K562 (cell line): ENCODE results near the gene BLTP2. TPM values are rescaled to one million over a fixed set of nuclear protein-coding genes. Genes with fewer than 3 reads are reported as not detected.

Experiments used
- AFF4 ChIP-seq: sonication (generic); formaldehyde crosslinking; IDR thresholded peaks from 2 replicates; pipeline ENCODE4 v1.8.0; 2023; ENCODE audit warnings: mild to moderate bottlenecking, missing genetic modification reagents
- MEF2D ChIP-seq: conservative IDR thresholded peaks from 2 replicates; pipeline ENCODE4 v1.6.1; 2016; ENCODE audit warnings: low read depth, missing genetic modification characterization, missing compliant biosample characterization
- OTX1 ChIP-seq: fragments of 450-650 bp; formaldehyde crosslinking; IDR thresholded peaks from 2 replicates; pipeline ENCODE4 v1.4.0; 2022; ENCODE audit warnings: mild to moderate bottlenecking
- PTTG1 ChIP-seq: fragments of 450-650 bp; IDR thresholded peaks from 2 replicates; pipeline ENCODE4 v1.6.1; 2016; ENCODE audit warnings: low read depth, mild to moderate bottlenecking, missing genetic modification characterization, missing compliant biosample characterization
- RBM15 ChIP-seq: fragments of 200-400 bp; formaldehyde crosslinking; IDR thresholded peaks from 2 replicates; pipeline ENCODE4 v1.6.1; 2018; ENCODE audit warnings: mild to moderate bottlenecking, low read length, moderate library complexity; ENCODE audit not compliant: insufficient read depth
- RBM39 ChIP-seq: fragments of 200-400 bp; formaldehyde crosslinking; optimal IDR thresholded peaks from 2 replicates; pipeline ENCODE3; 2018; ENCODE audit warnings: low read depth, low read length
- THRAP3 ChIP-seq: fragments of 450-650 bp; IDR thresholded peaks from 2 replicates; pipeline ENCODE4 v1.6.1; 2016; ENCODE audit warnings: mild to moderate bottlenecking, inconsistent platforms, borderline replicate concordance
- TRIM28 ChIP-seq: fragments of 450-650 bp; IDR thresholded peaks from 2 replicates; pipeline ENCODE4 v1.6.1; 2017
- ZFP36 ChIP-seq: fragments of 150-350 bp; IDR thresholded peaks from 2 replicates; pipeline ENCODE4 v1.6.1; 2018; ENCODE audit warnings: low read length, low read depth; ENCODE audit not compliant: partially characterized antibody
- ZNF639 ChIP-seq, 2 experiments: fragments of 200-800 bp in 1 of 2; sonication (Bioruptor generic) in 1 of 2; sonication (generic) in 1 of 2; formaldehyde crosslinking in 1 of 2; IDR thresholded peaks in 1 of 2; conservative IDR thresholded peaks in 1 of 2; 2 replicates each; pipeline versions ENCODE4 v1.5.0 to v1.6.1; 2016 to 2020; ENCODE audit warnings: missing compliant biosample characterization in 1 of 2, missing genetic modification characterization in 1 of 2, missing genetic modification reagents in 1 of 2
- polyA plus RNA-seq, 8 experiments: library from polyadenylated mRNA; depleted of rRNA in 4 of 8; stranded (reverse) in 5 of 8; unstranded in 3 of 8; fragments of >200 nt; fragmentation: Nextera tagmentation in 2 of 8; fragmentation: Illumina TruSeq in 1 of 8; extraction: Ambion mirVana in 2 of 8; extraction: Trizol in 1 of 8; gene quantifications; 2 replicates each; pipeline versions ENCODE4 v1.2.1 to v1.2.3, GENCODE V29; 2011 to 2014; ENCODE audit warnings: inconsistent platforms in 1 of 8, missing spikeins in 1 of 8
- total RNA-seq, 7 experiments: library from RNA; depleted of rRNA in 6 of 7; stranded (reverse); fragments of >200 nt in 6 of 7; fragmentation: Illumina TruSeq in 2 of 7; extraction: Trizol in 2 of 7; gene quantifications; 2 replicates each; pipeline versions ENCODE4 v1.2.1 to v1.2.3, GENCODE V29; 2011 to 2021; ENCODE audit warnings: low replicate concordance in 1 of 7
- TF ChIP-seq, protein P1 (sequence below): fragments of 450-650 bp; IDR thresholded peaks from 2 replicates; pipeline ENCODE4 v1.6.1; 2017; ENCODE audit warnings: antibody characterized with exemption, mild to moderate bottlenecking
- TF ChIP-seq, protein P2 (sequence below): sonication (generic); formaldehyde crosslinking; IDR thresholded peaks from 2 replicates; pipeline ENCODE4 v1.4.0; 2020; ENCODE audit warnings: mild to moderate bottlenecking, missing genetic modification reagents

The BLTP2 gene
- total and polyA plus RNA-seq, 9 of the 15 experiments (the other 6 are each of a cell fraction or from before 2014, with no cell fraction given): 14.7 to 174 (median 103) TPM

GRCh38 chr17:28599311-28600184, 45.4 kb downstream of the BLTP2 start (continued):
- TF ChIP-seq ZFP36: peak; percentile 49
- TF ChIP-seq AFF4 (CRISPR knock-in tag): peak; percentile 87; the same call in 1 of the 2 replicates
- TF ChIP-seq, protein P1, sequence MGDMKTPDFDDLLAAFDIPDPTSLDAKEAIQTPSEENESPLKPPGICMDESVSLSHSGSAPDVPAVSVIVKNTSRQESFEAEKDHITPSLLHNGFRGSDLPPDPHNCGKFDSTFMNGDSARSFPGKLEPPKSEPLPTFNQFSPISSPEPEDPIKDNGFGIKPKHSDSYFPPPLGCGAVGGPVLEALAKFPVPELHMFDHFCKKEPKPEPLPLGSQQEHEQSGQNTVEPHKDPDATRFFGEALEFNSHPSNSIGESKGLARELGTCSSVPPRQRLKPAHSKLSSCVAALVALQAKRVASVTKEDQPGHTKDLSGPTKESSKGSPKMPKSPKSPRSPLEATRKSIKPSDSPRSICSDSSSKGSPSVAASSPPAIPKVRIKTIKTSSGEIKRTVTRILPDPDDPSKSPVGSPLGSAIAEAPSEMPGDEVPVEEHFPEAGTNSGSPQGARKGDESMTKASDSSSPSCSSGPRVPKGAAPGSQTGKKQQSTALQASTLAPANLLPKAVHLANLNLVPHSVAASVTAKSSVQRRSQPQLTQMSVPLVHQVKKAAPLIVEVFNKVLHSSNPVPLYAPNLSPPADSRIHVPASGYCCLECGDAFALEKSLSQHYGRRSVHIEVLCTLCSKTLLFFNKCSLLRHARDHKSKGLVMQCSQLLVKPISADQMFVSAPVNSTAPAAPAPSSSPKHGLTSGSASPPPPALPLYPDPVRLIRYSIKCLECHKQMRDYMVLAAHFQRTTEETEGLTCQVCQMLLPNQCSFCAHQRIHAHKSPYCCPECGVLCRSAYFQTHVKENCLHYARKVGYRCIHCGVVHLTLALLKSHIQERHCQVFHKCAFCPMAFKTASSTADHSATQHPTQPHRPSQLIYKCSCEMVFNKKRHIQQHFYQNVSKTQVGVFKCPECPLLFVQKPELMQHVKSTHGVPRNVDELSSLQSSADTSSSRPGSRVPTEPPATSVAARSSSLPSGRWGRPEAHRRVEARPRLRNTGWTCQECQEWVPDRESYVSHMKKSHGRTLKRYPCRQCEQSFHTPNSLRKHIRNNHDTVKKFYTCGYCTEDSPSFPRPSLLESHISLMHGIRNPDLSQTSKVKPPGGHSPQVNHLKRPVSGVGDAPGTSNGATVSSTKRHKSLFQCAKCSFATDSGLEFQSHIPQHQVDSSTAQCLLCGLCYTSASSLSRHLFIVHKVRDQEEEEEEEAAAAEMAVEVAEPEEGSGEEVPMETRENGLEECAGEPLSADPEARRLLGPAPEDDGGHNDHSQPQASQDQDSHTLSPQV: peak; percentile 79; the same call in 1 of the 2 replicates
- TF ChIP-seq RBM39: peak; percentile 51
- no peak for TF ChIP-seq THRAP3
- TF ChIP-seq, protein P2, sequence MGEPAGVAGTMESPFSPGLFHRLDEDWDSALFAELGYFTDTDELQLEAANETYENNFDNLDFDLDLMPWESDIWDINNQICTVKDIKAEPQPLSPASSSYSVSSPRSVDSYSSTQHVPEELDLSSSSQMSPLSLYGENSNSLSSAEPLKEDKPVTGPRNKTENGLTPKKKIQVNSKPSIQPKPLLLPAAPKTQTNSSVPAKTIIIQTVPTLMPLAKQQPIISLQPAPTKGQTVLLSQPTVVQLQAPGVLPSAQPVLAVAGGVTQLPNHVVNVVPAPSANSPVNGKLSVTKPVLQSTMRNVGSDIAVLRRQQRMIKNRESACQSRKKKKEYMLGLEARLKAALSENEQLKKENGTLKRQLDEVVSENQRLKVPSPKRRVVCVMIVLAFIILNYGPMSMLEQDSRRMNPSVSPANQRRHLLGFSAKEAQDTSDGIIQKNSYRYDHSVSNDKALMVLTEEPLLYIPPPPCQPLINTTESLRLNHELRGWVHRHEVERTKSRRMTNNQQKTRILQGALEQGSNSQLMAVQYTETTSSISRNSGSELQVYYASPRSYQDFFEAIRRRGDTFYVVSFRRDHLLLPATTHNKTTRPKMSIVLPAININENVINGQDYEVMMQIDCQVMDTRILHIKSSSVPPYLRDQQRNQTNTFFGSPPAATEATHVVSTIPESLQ: 0 out of 2 replicates have a peak, but pooled peaks have one; percentile 49
- TF ChIP-seq OTX1 (CRISPR knock-in tag): no peak
- no peak for TF ChIP-seq PTTG1
- no peak for TF ChIP-seq RBM15
- peak; percentile 87 for TF ChIP-seq MEF2D (tag)
- peak; percentile 20; the same call in 1 of the 2 replicates for TF ChIP-seq TRIM28
- peak in 1 of 2 experiments; percentile 33; a peak in 1 of 4 replicates for TF ChIP-seq ZNF639 (CRISPR knock-in tag; conservative IDR thresholded peaks at IDR 0.05 in 1 of 2, IDR thresholded peaks at IDR 0.05 in 1 of 2)
